CD4-positive, alpha-beta T cell (primary cell): ENCODE results near the gene TTC28. TPM values are rescaled to one million over a fixed set of nuclear protein-coding genes. Genes with fewer than 3 reads are reported as not detected.

Experiments
- ATAC-seq: fragments of 200-7000 bp; cut with Tn5 transposase; one replicate; pipeline ENCODE4 v1.10.0; 2022; ENCODE audit warnings: mild to moderate bottlenecking; ENCODE audit not compliant: poor library complexity
- CTCF ChIA-PET: fragments of 350-600 bp; sonication (Branson Sonifier 250); formaldehyde crosslinking; loops from one replicate; lab custom pipeline; 2021; ENCODE audit warnings: antibody characterized with exemption, inconsistent platforms; lab: Charles Lee
- POLR2A ChIA-PET: fragments of 350-600 bp; sonication (Branson Sonifier 250); formaldehyde crosslinking; loops from one replicate; lab custom pipeline; 2021; ENCODE audit warnings: antibody characterized with exemption, inconsistent platforms; lab: Charles Lee
- DNase-seq, 14 experiments: peaks; one replicate each; pipeline ENCODE4 v3.0.0-alpha.2; 2013 to 2020; ENCODE audit warnings: mixed read lengths in 2 of 14
- H3K27ac ChIP-seq, 2 donors: one replicate each; pipeline versions ENCODE4 v1.5.1 to v1.7.0; 2013; ENCODE audit warnings: low read length in 2 of 2, low read depth in 1 of 2, mild to moderate bottlenecking in 1 of 2
- H3K27me3 ChIP-seq, 2 experiments: 1 replicate in 1 of 2; 2 replicates in 1 of 2; pipeline versions ENCODE4 v1.6.1 to v1.7.0; 2013; ENCODE audit warnings: low read length in 2 of 2, control low read depth in 1 of 2, mild to moderate bottlenecking in 1 of 2, moderate library complexity in 1 of 2; ENCODE audit not compliant: insufficient read depth in 2 of 2, control insufficient read depth in 1 of 2
- H3K36me3 ChIP-seq: one replicate; pipeline ENCODE4 v1.6.1; 2013; ENCODE audit warnings: low read length, control low read depth; ENCODE audit not compliant: insufficient read depth
- H3K4me1 ChIP-seq: one replicate; pipeline ENCODE4 v1.6.1; 2013; ENCODE audit warnings: low read length, control low read depth; ENCODE audit not compliant: insufficient read depth
- H3K4me3 ChIP-seq: one replicate; pipeline ENCODE4 v1.5.1; 2013; ENCODE audit warnings: mild to moderate bottlenecking, low read length, moderate library complexity
- H3K9me3 ChIP-seq, 2 experiments: 1 replicate in 1 of 2; 2 replicates in 1 of 2; pipeline versions ENCODE4 v1.6.1 to v1.7.0; 2013; ENCODE audit warnings: low read length in 2 of 2, mild to moderate bottlenecking in 2 of 2, control low read depth in 1 of 2, moderate library complexity in 1 of 2; ENCODE audit not compliant: control insufficient read depth in 1 of 2, insufficient read depth in 1 of 2
- H3K27ac Mint-ChIP-seq: one replicate; pipeline ENCODE4 v1.8.0; 2020; ENCODE audit warnings: mixed read lengths
- H3K27me3 Mint-ChIP-seq: one replicate; pipeline ENCODE4 v1.8.0; 2021; ENCODE audit warnings: mixed read lengths
- H3K36me3 Mint-ChIP-seq: one replicate; pipeline ENCODE4 v1.8.0; 2021; ENCODE audit warnings: low read depth, mixed read lengths
- H3K4me1 Mint-ChIP-seq: one replicate; pipeline ENCODE4 v1.8.0; 2021; ENCODE audit warnings: low read depth, mixed read lengths
- H3K4me3 Mint-ChIP-seq: one replicate; pipeline ENCODE4 v1.8.0; 2020; ENCODE audit warnings: mild to moderate bottlenecking, mixed read lengths
- H3K9me3 Mint-ChIP-seq: one replicate; pipeline ENCODE4 v1.8.0; 2020; ENCODE audit warnings: mixed read lengths
- intact Hi-C, 2 experiments: fragments of 100-400 bp; cut with DNase I in 1 of 2; cut with micrococcal nuclease in 1 of 2; formaldehyde crosslinking; loops; one replicate each; pipeline versions ENCODE4 v1.15.1 to v1.9.0; 2023 to 2025; cut with DNase I, micrococcal nuclease
- total RNA-seq, 174 experiments: library from RNA in 2 of 174; stranded (reverse) in 2 of 174; gene quantifications; one replicate each; pipeline ENCODE4 v1.2.3 and lab custom pipeline; 2021 to 2026
- TF ChIP-seq, protein P1 (sequence below): fragments of 200-600 bp; IDR thresholded peaks from one replicate; pipeline ENCODE4 v1.8.0; 2022; ENCODE audit warnings: antibody characterized with exemption, mild to moderate bottlenecking

Gene TTC28
- total RNA-seq, 2 experiments from 2014 or later, result 4.6 to 5.7 TPM

- no peaks in the 10 kb centered on the region for H3K9me3 ChIP-seq
- Mint-ChIP-seq H3K9me3 (no peaks in the 10 kb centered on the region), H3K27me3 (no peaks in the 10 kb centered on the region), H3K27ac (no peak overlapping the region), H3K4me3 (no peak overlapping the region), H3K4me1 (no peaks in the 10 kb centered on the region), H3K36me3 (no peaks in the 10 kb centered on the region)
- no peaks in the 10 kb centered on the region for H3K27me3 ChIP-seq
- DNase-seq (no peak), ATAC-seq (no peak)
- no peak overlapping the region for H3K27ac ChIP-seq
- no peaks in the 10 kb centered on the region for H3K4me1 ChIP-seq
- H3K36me3 ChIP-seq, result no peaks in the 10 kb centered on the region
- TF ChIP-seq, protein P1, sequence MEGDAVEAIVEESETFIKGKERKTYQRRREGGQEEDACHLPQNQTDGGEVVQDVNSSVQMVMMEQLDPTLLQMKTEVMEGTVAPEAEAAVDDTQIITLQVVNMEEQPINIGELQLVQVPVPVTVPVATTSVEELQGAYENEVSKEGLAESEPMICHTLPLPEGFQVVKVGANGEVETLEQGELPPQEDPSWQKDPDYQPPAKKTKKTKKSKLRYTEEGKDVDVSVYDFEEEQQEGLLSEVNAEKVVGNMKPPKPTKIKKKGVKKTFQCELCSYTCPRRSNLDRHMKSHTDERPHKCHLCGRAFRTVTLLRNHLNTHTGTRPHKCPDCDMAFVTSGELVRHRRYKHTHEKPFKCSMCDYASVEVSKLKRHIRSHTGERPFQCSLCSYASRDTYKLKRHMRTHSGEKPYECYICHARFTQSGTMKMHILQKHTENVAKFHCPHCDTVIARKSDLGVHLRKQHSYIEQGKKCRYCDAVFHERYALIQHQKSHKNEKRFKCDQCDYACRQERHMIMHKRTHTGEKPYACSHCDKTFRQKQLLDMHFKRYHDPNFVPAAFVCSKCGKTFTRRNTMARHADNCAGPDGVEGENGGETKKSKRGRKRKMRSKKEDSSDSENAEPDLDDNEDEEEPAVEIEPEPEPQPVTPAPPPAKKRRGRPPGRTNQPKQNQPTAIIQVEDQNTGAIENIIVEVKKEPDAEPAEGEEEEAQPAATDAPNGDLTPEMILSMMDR, result no peak
- intact Hi-C loops, result no loop called here
- H3K4me3 ChIP-seq, result no peak overlapping the region
- POLR2A ChIA-PET, result no interaction called here
- CTCF ChIA-PET, result interaction anchor here (0.5 kb wide), 1 partner anchor 97 kb away, joined by 3 read pairs; no protein-coding TSS in a partner anchor
These were observed 665.2 kb downstream of the TTC28 start for GRCh38 chr22:28014211-28015045.

DNA sequence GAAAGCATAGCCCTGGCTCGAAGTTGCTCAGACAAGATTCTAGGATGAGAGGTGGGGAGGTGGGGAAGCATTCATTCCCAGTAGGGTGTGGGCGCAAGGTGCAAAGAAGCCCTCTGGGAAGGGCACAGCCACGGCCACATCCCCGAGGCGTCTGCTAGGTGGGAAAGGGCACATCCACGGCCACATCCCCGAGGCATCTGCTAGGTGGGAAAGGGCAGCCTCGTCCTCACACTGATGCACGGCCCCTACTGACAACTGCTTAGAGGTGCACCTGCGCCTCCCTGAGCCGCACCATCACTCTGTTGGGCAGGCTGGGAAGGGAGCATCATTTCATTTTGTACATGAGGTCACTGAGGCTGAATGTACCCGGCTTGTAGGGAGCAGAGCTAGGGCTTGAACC, 666.0 kb downstream of the TTC28 start:
- no peaks in the 10 kb centered on the region for H3K36me3 ChIP-seq
- H3K27ac ChIP-seq, result no peak overlapping the region
- H3K4me3 Mint-ChIP-seq, result no peak overlapping the region
- no peaks in the 10 kb centered on the region for H3K27me3 Mint-ChIP-seq
- ChIA-PET POLR2A (no interaction called here), CTCF (no interaction called here)
- no peaks in the 10 kb centered on the region for H3K9me3 ChIP-seq
- H3K4me1 ChIP-seq, result no peaks in the 10 kb centered on the region
- H3K4me1 Mint-ChIP-seq, result no peaks in the 10 kb centered on the region
- intact Hi-C loops, result no loop called here
- H3K9me3 Mint-ChIP-seq, result no peaks in the 10 kb centered on the region
- no peaks in the 10 kb centered on the region for H3K27me3 ChIP-seq
- H3K36me3 Mint-ChIP-seq, result no peaks in the 10 kb centered on the region
- H3K4me3 ChIP-seq, result no peak overlapping the region
- TF ChIP-seq, protein P1, result no peak
- H3K27ac Mint-ChIP-seq, result no peak overlapping the region
- ATAC-seq, result no peak
- DNase-seq, result no peak

DNA sequence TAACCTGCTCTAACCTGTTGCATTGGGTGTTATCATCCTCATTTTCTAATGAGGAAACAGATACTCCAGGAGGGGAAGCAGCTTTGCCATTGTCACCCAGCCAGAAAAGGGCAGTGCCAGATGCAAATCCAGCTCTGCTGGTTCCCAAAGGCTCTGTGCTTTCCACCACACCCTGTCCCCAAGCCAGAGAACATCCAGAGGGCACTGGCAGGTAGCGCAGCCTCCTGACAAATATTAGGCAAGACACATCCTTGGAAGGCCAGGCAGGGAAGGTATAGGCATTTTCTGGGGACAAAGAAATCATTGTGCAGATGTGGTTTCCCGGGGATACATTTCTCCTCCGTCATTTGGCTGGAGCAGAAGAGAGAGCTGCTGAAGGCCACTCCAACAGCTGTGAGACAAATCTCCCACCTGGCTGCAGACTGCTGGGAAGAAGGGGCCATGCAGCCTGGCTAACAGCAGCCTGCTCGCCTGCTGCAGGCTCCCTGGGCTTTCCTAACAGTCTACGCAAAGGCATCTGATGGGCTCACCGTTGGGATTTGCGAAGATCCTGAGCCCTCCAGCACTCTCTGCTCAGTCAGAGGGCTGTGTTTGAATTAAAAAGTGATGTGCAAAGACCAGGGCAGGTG, 666.7 kb downstream of the TTC28 start:
- Histone ChIP-seq H3K9me3 (no peaks in the 10 kb centered on the region), H3K27ac (no peak overlapping the region), H3K4me3 (no peak overlapping the region), H3K27me3 (no peaks in the 10 kb centered on the region), H3K4me1 (no peaks in the 10 kb centered on the region), H3K36me3 (no peaks in the 10 kb centered on the region)
- no peaks in the 10 kb centered on the region for H3K4me1 Mint-ChIP-seq
- ChIA-PET POLR2A (no interaction called here), CTCF (no interaction called here)
- H3K27me3 Mint-ChIP-seq, result no peaks in the 10 kb centered on the region
- no peaks in the 10 kb centered on the region for H3K9me3 Mint-ChIP-seq
- no peaks in the 10 kb centered on the region for H3K36me3 Mint-ChIP-seq
- ATAC-seq, result no peak
- intact Hi-C loops, result no loop called here
- no peak for DNase-seq
- no peak overlapping the region for H3K4me3 Mint-ChIP-seq
- TF ChIP-seq, protein P1, result no peak
- no peak overlapping the region for H3K27ac Mint-ChIP-seq
